HG03108 (cell line): ENCODE data around the gene ATG9B.

Source experiments
- ATAC-seq: cut with Tn5 transposase; IDR thresholded peaks from one replicate; pipeline ENCODE4 v1.9.1; 2021; ENCODE audit warnings: moderate library complexity; ENCODE audit not compliant: unreplicated experiment

Gene ATG9B

DNA sequence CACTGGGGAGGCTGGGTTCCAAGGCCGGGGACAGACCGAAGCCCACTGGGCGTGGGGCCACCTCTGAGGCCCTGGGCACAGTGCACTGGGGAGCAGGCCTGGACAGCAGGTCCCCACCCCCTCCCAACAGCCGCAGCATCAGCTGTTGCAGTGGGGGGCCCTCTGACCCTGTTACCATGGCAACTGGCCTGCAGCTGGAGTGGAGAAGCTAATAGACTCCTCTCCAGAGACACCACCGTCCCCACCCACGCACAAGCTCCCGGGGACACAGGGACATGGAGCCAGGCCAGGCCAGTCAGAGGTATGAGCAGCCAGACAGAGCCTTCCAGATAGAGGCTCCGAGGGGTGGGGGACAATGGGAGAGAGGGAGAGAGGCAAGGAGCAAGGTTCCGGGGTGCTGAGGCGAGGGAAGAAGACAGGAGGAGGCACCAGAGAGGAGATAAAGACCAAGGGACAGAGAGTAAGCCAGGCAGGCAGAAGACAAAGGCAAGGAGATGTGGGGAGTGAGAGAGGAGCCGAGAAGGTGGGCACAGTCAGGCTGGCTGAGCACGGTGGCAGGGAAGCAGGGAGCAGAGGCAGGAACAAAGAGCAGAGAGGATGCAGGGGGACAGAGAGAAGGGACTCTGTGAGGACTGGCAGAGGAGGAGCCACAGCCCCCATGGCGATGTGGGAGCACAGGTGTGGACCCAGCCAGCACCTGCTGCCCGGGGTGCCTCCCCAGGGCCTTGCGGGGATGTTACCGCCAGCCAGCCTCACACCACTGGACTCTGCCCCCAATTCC lies 52.9 kb downstream of the ATG9B start:
- ATAC-seq: no peak

DNA sequence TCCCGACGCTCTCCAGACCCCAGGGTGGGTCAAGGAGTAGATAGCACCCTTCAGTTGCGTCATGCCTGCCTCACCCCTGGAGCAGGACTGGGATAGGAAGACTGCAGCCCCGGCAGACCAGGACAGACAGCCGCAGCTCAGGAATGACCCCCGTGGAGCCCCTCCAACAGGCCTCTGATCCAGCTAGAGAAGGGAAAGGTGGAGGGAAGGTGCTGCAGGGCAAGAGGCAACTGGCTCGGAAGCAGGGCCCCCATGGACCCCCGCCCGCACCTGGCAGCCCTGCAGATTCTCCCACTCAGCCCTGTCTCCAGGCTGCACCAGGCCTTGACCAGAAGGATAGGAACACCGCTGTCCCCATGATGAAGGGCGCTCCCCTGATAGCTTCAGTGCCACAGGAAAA lies 53.9 kb downstream of the ATG9B start:
- ATAC-seq: no peak

DNA sequence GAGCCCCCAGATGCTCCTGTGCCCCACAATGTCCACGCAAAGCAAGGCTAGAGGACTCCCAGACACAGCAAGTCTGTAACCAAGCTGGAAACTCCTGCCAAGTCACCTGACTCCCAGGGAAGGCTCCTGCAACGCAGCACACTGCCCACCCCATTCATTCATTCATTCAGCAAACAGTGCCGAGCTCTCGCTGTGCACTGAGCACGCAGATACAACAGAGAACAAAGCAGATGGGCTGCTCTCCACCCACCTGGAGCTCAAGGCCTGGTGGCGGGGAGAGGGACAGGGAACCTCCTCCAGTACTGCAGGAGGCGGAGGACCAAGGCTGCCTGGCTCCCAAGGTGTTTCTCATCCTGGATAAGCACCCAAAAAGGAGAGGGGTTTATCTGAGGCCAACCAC lies 54.8 kb downstream of the ATG9B start:
- ATAC-seq: no peak

DNA sequence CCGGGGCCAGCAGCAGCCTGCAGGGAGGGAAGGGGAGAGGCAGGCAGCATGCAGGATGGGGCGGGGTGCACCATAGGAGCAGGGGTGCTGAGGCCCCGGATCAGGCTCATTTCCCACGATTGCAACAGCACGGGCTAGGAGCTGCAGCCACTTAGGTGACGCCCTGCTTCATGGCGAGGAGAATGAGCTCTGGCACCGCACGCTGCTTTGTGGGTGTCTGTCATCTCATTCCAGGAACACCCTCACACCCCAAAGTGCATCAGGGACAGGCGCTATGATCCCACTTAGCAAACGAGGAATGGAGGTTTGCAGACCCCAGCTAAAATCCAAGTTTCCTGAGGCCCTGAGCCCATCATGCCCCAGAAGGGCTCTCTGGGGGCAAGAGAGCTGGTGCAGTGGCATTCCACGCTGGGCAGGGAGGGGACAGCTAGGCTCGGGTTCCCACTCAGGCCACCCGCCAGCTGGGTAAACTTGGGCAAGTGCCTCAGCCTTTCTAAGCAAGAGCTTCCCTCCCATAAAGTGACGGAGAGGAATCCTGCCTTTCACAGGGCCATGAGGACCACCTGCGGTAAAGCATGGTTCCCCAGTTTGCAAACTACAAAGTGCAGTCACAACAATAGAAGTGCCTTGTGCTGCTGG lies 55.4 kb downstream of the ATG9B start:
- no peak for ATAC-seq

DNA sequence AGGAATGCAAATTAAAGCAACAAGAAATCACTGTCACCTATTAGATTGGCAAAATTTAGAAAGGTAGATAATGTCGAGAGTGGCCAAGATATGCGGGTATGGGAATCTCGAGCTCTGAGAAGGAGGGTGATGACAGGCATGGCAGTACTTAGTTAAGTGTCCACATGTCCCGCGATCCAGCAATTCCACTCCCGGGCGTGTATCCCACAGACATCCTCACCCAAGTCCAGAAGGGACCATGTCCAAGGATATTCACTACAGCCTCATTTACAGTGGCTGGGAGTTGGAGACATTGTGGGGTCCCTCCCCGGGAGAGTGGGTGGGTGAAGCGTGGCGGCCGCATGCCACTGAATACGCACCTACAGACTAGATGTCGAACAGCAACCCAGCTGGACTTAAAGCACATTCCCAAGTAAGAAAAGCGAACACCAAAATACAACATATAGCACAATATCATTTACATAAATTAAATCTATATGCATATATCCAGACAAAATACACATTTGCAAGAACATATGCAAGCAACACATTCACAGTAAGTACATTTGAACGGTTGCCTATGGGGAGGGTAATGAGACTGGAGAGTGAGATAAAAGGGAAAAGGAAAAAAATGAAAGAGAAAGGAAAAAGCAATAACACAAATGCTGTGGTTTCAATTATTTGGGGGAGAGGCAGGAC lies 56.1 kb downstream of the ATG9B start:
- no peak for ATAC-seq

DNA sequence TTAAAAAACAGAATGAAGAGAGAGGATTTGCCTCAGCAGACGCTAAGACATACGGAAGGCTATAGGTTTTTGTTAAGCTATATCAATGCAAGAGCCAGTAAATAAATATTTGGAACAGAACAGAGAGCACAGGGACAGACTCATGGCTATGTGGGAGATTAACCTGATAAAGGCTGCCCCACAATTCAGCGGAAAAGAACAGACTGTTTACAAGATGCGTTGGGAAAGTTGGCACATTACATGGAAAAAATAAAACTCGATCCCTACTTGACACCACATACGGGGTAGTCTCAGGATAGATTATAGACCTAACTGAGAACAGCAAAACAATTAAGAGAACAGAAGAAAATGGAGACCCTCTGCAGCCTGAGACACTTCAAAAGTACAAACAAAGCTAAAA lies 56.9 kb downstream of the ATG9B start:
- no peak for ATAC-seq

DNA sequence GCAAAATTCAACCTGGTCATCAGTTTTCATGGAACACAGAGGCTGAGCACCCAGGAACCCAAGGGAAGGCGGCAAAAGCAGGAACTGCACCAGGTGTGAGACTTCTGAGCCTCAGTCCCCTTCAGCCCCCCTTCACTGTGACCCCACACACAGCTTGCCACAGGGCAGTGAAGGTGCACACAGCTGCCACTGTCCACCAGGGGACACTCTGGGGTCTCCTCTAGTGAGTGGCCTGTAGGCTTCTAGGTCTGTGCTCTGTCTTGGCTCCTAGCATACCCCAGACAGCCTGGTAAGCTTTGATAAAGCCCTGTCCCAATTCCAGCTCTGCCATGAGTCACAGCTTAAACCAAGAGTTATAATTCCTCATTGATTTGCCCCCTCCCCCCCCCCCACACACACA lies 58.3 kb downstream of the ATG9B start:
- ATAC-seq: no peak

DNA sequence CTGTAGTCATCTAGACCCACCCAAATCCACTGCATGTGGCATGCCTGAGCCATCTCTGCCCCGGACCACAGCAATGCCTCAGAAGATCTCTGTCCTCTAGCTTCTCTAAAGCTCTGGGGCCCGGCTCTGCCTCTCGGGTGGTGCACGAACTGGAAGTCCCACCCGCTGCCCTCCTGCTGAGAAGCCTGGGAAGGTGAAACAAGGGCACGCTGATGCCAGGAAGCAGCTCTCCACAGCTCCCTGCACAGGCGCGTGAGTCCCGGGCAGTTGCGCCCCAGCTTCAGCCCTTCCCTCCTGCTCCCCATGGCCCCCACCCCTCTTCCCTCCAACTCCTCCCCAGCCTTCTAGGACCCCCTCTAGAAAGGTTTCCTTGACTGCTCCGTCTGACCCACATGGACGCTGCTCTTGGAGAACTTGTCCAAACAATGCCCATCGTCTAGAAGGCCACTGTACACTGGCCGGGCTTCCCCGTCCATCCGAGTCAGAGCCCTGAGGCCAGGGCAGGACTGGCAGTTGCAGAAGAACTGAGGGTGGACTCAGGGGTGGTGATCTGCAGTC lies 58.9 kb downstream of the ATG9B start:
- ATAC-seq: no peak
